Activated T-cell treated with anti-CD3 and anti-CD28 coated beads for 1 hour (primary cell): ENCODE data around the gene GTF2H2.
"Not testable (repeated sequence)": the region's sequence is repeated elsewhere in the genome, so short reads cannot be mapped to it uniquely, and the experiment has no call there.

Source experiments
- DNase-seq: peaks from one replicate; pipeline ENCODE4 v3.0.0-alpha.2; 2020; ENCODE audit warnings: low read depth

The GTF2H2 gene

GRCh38 chr5:71067262-71067928 lies at the start of gene GTF2H2:
Gene GTF2H2, minus strand, starts transcription at chr5:71067676. Its CDS starts 4,913 bp downstream, at chr5:71062763.
- not testable (repeated sequence) for DNase-seq

DNA sequence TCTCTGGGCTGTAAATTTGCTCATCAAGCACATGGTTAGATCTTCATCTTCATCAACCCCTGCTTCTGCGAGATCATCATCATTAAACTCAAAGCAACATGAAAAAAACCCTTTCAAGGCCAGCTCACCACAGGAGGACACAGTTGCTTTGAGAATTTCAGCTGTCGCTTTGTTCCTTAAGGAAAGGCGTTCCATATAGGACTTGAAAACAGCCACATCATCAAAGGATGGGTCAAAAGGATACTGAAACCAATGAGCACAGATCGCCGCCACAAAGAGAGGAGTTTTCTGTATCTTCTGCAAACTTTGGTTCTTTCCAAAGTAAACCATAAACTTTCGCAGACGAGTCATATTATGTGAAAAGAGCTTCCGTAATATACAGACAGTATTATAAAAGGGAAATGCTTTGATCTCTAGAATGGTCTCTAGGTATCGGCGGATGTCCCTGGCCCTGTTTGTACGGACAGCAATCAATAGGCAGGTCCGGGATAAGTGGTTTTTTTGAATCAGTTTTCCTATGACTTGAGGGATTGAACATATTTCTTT lies 42.3 kb upstream of the GTF2H2 start:
- not testable (repeated sequence) for DNase-seq

DNA sequence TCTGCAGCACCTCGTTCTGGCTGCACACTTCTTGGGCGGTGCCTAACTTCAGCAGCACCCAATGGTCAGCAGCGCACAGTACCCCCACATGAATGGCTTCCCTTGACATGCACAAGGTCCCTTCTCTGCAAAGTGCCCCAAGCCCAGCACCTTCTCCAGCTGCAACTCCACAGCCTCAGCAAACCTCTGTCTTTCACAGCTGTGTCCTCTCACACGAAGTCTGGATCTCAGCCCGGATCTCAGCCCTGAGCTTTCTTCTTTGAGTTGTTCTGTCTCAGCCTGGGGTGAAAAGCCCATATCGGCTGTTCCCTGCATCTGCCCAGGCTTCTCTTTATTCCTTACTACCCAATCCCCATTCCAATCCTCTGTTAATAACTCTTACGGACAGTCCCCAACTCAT lies 32.5 kb upstream of the GTF2H2 start:
- DNase-seq: not testable (repeated sequence)

DNA sequence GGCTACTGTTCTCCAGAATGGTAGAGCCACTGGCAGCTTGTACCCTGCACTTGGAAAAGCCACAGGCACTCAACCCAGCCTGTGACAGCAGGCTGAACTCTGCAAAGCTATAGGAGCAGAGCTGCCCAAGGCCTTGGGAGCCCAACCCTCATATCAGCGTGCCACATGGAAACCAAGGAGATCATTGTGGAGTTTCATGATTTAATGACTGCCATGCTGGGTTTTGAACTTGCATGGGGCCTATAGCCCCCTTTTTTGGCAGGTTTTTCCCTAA lies 30.4 kb upstream of the GTF2H2 start:
- DNase-seq: not testable (repeated sequence)

DNA sequence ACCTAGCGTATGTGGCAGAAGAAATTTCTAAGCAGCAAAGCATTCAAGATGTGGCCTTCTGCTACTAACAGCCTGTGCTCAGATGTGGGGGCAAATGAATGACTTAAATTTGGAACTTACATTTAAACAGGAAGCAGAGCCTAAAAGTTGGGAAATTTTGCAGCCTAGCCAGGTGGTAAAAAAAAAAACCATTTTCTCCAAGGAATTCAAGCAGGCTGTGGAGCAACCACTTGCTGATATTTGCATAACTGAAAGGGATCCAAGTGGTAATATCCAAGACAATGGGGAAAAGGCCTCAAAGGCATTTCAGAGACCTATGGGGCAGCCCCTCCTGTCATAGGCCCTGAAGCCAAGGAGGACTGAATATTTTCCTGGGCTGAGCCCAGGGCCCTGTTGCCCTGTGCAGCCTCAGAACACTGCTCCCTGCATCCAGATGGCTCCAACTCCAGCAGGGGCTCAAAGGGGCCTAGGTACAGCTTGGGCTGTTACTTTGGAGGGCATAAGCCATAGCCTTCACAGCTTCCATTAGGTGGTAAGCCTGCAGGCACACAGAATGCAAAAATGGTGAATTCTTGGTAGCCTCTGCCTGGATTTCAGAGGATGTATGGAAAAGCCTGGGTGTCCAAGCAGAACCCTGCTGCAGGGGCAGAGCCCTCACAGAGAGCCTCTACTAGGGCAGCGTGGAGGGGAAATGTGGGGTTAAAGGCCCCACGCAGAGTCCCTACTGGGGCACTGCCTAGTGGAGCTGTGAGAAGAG lies 29.9 kb upstream of the GTF2H2 start:
- peak; percentile 0 for DNase-seq

GRCh38 chr5:71089773-71090172 lies 22.3 kb upstream of the GTF2H2 start:
- DNase-seq: not testable (repeated sequence)

DNA sequence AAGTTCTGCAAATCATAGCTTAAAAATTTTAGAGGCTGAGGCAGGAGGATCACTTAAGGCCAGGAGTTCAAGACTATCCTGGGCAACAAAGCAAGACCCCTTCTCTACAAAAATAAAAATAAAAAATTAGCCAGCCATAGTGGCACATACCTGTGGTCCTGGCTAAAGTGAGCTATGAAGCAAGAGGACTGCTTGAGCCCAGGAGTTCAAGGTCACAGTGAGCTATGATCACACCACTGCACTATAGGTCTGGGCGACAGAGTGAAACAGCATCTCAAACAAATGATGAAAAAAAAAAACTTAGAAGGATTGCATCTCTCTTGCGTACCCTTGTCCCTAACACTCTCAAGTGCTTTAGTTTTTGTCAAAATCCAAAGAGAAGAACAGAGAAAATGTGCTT lies 21.3 kb upstream of the GTF2H2 start:
- not testable (repeated sequence) for DNase-seq

DNA sequence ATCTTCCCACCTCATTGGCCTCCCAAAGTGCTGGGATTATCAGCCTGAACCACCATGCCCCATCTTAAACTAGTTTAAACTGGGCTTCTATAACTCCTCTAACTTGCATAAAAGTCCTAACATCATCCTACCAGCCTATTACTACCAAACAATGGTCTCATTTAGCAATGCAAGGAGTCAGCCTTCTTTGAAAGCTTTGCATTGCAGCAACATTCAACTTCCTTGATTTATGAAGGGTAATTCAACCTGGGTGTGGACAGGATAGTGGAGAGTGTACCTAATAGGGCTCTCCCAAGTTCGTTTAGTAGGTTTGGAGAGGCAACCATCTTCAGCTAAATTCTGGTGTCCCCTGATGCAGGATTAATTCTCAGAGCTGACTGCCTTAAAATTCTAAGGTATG lies 18.7 kb upstream of the GTF2H2 start:
- not testable (repeated sequence) for DNase-seq

DNA sequence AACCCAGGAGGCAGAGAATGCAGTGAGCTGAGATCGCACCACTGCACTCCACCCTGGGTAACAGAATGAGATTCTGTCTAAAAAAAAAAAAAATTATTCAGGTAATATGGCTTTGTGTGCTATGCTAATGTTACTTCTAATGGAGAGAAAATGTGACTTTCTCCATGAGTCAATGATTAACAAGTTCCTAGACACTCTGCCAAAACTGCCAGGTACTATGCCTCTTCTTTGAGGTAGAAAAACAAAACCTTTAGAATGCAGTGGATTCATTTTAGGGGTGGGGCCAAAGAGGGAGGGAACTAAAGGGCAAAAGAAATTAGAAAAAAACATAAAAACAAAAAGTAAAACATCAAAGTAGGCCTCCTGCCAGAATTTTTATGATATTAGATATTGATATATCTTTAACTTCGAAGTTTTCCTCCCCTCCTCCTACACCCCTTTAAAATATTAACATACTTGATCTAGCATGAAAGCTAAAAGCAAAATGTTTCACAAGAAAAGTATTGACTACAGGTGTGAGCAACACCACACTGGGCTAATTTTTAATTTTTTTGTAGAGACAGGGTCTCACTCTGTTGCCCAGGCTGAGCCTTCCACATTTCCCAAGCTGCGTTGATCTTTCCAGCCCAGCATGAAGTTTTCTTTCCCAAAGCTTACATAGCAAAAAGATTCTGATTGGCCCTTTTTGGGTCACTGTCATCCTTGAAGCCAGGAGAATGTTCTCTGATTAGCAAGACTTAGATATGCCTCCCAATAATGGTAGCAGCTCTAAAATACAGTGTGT lies 17.0 kb upstream of the GTF2H2 start:
- DNase-seq: not testable (repeated sequence)

GRCh38 chr5:71082898-71083297 lies 15.4 kb upstream of the GTF2H2 start:
- DNase-seq: not testable (repeated sequence)

GRCh38 chr5:71082340-71082739 lies 14.9 kb upstream of the GTF2H2 start:
- DNase-seq: not testable (repeated sequence)

DNA sequence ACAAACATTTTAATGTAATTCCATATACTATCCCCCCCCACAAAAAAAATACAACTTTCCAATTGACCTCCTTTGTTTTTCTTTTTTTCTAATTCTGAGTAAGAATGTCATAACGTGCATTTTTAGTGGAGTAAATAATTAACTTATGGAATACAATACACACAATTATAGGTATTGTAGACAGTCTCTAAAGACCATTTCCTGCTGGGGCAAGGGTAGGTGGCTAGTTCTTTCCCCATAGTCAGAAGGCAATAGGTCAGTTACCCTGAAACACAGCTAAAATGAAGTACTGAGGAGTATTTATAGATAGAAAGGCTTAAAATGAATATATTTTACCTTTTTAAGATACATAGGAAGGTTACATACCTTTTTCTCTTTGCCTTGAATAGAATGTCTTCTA lies 6.2 kb downstream of the GTF2H2 start:
- DNase-seq: not testable (repeated sequence)

DNA sequence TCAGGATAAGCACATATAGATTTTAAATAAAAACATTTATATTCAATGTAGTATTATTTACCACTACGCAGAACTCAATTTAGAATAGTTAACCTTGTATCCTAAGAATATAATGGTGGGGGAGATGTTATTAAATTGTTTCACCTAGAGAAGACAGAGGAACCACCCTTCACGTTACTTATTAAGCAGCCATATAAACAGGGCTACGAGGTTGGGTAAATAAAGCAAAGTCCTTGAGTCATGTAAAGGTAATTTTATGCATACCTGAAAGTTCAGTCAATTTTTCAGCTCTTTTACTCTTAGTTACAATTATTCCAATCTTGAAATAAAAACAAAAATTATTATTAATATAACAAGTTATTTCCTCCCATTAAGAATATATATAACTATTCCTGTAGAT lies 8.1 kb downstream of the GTF2H2 start:
- not testable (repeated sequence) for DNase-seq

DNA sequence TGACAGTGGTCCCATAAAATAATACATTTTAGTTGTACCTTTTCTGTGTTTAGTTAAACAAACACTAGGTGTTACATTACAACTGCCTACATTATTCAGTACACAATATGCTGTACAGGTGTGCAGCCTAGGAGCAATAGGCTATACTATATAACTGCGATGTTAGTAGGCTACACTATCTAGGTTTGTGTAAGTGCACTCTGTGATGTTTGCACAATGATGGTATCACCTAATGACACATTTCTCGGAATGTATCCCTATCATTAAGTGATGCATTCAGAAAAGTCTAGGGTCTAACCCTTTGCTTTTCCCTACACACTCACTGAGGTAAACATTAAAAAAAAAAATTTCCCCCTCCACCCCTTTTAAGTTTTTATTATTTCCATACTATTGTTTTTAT lies 22.7 kb downstream of the GTF2H2 start:
- DNase-seq: not testable (repeated sequence)

GRCh38 chr5:71044128-71044527 lies 23.3 kb downstream of the GTF2H2 start:
- not testable (repeated sequence) for DNase-seq

DNA sequence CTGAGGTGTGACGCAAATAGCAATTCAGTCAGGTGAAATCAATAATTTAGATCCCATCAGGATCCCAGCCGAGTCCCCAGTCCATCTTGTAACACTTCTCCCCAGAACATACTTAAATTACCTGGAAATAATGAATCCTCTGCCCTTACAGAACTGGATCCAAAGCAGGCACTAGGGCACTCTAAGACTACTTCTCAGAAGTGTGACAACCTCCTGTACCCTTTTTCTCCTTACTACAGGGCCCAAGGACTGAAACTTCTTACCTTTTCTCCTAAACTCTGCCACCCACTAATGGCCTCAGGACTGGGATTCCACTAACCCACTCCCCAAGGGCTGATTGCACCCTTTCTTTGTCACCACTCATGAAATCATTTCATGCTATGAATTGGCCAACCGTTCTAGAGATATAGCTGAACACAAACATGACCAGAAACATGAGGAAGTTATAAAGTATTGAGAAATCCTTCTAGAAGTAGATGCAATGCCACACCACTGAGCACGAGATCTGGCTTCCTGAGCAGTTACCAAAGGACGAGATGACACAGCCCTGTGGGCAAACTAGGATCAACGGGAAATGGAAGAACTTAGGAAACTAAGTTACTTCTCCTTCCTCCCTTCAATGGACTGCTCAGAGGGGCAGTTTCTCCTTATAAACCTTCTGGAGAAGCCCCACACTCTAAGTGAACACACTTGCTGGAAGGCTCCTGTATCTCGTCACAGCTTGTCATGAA lies 36.3 kb downstream of the GTF2H2 start:
- not testable (repeated sequence) for DNase-seq

- not testable (repeated sequence) for DNase-seq
Observed at GRCh38 chr5:71025289-71025953, 42.1 kb downstream of the GTF2H2 start, which contains the start of gene NAIP. Gene NAIP, minus strand, starts transcription at chr5:71025339. Its CDS starts 12,424 bp downstream, at chr5:71012915.

DNA sequence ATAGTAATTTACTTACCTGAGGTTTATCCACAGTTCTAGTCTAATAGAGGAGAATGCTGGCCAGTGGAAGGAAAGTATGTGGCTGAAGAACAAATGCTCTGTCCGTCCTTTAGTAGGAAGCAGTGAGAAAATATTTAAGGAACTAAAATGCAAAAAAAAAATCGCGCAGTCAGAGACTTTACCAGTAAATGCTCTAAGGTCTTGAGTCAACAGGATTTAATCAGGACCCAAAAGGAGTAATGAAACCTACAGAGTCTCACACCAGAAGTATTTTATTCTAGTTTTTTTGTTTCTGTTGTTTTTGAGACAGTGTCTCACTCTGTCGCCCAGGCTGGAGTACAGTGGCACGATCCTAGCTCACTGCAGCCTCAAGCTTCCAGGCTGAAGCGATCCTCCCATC lies 46.8 kb downstream of the GTF2H2 start:
- not testable (repeated sequence) for DNase-seq

DNA sequence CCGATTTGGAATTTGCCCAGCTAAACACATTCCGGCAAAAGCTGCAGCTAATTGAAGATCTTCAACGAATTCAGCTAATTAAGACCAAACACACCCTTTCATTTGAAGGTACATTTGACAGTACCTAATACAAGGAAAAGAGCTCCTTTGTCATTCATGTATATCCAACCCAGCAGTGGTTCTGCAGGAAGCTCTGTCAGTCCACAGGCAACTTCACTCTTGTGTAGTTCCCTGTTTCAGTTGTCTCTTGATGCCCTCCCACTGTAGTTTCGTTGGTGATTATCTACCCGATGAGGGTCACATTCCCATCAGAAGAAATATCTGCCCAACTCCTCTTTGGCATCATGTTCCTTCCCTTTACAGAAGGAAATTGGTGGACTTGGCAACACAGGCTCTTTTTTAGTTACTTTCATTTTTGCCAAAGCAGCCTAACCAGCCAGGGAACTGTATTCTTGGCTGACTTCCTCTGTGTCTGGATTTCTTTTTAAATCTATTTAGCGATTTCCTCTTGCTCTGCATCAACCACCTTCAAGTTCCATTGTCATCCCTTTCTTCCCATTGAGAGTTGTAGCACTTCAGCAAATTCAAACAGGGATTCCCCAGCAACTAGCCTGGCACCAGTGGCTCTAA lies 49.0 kb downstream of the GTF2H2 start:
- not testable (repeated sequence) for DNase-seq

GRCh38 chr5:71014176-71014575 lies 53.3 kb downstream of the GTF2H2 start:
- DNase-seq: no peak

- DNase-seq: no peak
Observed at GRCh38 chr5:71013575-71013974, 53.9 kb downstream of the GTF2H2 start.
